HepG2 (cell line): ENCODE data around the gene C19orf85. TPM values are rescaled to one million over a fixed set of nuclear protein-coding genes. Genes with fewer than 3 reads are reported as not detected.

Experiments
- ATAC-seq: fragments of 200-7000 bp; cut with Tn5 transposase; 3 replicates; pipeline ENCODE4 v1.9.1; 2020; ENCODE audit warnings: mild to moderate bottlenecking, moderate library complexity
- BruUV-seq: library from RNA; stranded (reverse); fragments of 400-500 nt; replicated peaks from 2 replicates; lab custom pipeline; 2021; lab: Mats Ljungman, UMichigan
- CTCF ChIA-PET: fragments of 300-600 bp; formaldehyde crosslinking; extraction: SDS; loops from one replicate; lab custom pipeline; 2021; ENCODE audit warnings: low total read pairs, inconsistent platforms, low intra/inter-chr PET ratio; lab: Yijun Ruan, JAX
- POLR2A ChIA-PET: fragments of 350-600 bp; sonication (Branson Sonifier 250); formaldehyde crosslinking; loops from one replicate; lab custom pipeline; 2020; ENCODE audit warnings: antibody characterized with exemption, inconsistent platforms; lab: Yijun Ruan, JAX
- DNase-seq: peaks from one replicate; pipeline ENCODE4 v3.0.0-alpha.2; 2015; ENCODE audit warnings: low spot score
- FAIRE-seq: peaks from 3 replicates; lab custom pipeline; 2011; peaks lifted over from hg19 to GRCh38; lab: Jason Lieb, UNC
- H2AFZ ChIP-seq: one replicate; pipeline ENCODE4 v1.6.1; 2011; ENCODE audit warnings: low read length, inconsistent platforms
- H3K27ac ChIP-seq: fragments of 300-600 bp; 3 replicates; pipeline ENCODE4 v1.8.0; 2011; ENCODE audit warnings: mixed run types, mild to moderate bottlenecking, mixed read lengths, low read length, inconsistent platforms; ENCODE audit not compliant: insufficient read depth; ENCODE audit errors: extremely low read length
- H3K27me3 ChIP-seq, 2 experiments: fragments of 200-600 bp in 1 of 2; 2 replicates in 1 of 2; 3 replicates in 1 of 2; pipeline versions ENCODE4 v1.6.0 to v1.8.0; 2011; ENCODE audit warnings: low read length in 2 of 2, mild to moderate bottlenecking in 2 of 2, moderate library complexity in 2 of 2, inconsistent platforms in 1 of 2; ENCODE audit not compliant: insufficient read depth in 2 of 2, control insufficient read depth in 1 of 2
- H3K36me3 ChIP-seq, 2 experiments: fragments of 200-600 bp in 1 of 2; replicated peaks in 1 of 2; 2 replicates in 1 of 2; 3 replicates in 1 of 2; pipeline versions ENCODE4 v1.5.1 to v1.8.0; 2011; ENCODE audit warnings: low read length in 2 of 2, inconsistent platforms in 1 of 2; ENCODE audit not compliant: insufficient read depth in 2 of 2, control insufficient read depth in 1 of 2
- H3K4me1 ChIP-seq: 2 replicates; pipeline ENCODE4 v1.5.1; 2012; ENCODE audit warnings: low read length, inconsistent platforms; ENCODE audit not compliant: insufficient read depth
- H3K4me2 ChIP-seq: 2 replicates; pipeline ENCODE4 v1.6.0; 2011; ENCODE audit warnings: low read depth, low read length, inconsistent platforms
- H3K4me3 ChIP-seq, 3 experiments: fragments of 200-600 bp in 1 of 3; sonication (generic), shearing (Covaris generic) in 1 of 3; replicated peaks in 1 of 3; 2 replicates each; pipeline ENCODE4 v1.5.1; 2011 to 2016; ENCODE audit warnings: low read length in 3 of 3, inconsistent platforms in 2 of 3, low read depth in 2 of 3, mild to moderate bottlenecking in 2 of 3, control low read depth in 1 of 3, mixed read lengths in 1 of 3; ENCODE audit not compliant: insufficient read depth in 1 of 3
- H3K79me2 ChIP-seq: one replicate; pipeline ENCODE4 v1.6.1; 2011; ENCODE audit warnings: low read length, inconsistent platforms; ENCODE audit not compliant: insufficient read depth
- H3K9ac ChIP-seq: 2 replicates; pipeline ENCODE4 v1.6.0; 2011; ENCODE audit warnings: mild to moderate bottlenecking, low read depth, low read length, inconsistent platforms; ENCODE audit not compliant: insufficient read depth
- H3K9me3 ChIP-seq: 2 replicates; pipeline ENCODE4 v1.5.1; 2012; ENCODE audit warnings: mild to moderate bottlenecking, low read length
- H4K20me1 ChIP-seq: 2 replicates; pipeline ENCODE4 v1.6.0; 2011; ENCODE audit warnings: inconsistent platforms, mild to moderate bottlenecking, low read length, moderate library complexity; ENCODE audit not compliant: insufficient read depth
- HNRNPL ChIP-seq: fragments of 200-400 bp; formaldehyde crosslinking; IDR thresholded peaks from 2 replicates; pipeline ENCODE4 v1.6.1; 2017; ENCODE audit warnings: mild to moderate bottlenecking, low read depth, low read length
- HOXA3 ChIP-seq: sonication (generic); formaldehyde crosslinking; IDR thresholded peaks from 2 replicates; pipeline ENCODE4 v1.5.0; 2020; ENCODE audit warnings: missing genetic modification reagents
- TFE3 ChIP-seq: IDR thresholded peaks from 2 replicates; pipeline ENCODE4 v1.6.1; 2016
- ZNF646 ChIP-seq: sonication (generic); formaldehyde crosslinking; IDR thresholded peaks from 2 replicates; pipeline ENCODE4 v1.9.0; 2021; ENCODE audit warnings: mild to moderate bottlenecking, missing genetic modification reagents
- WGBS: methylation state at CpG from one replicate; pipeline ENCODE4 v1.1.6; 2017; ENCODE audit warnings: low lambda C conversion rate; 5-methylcytosine and 5-hydroxymethylcytosine counted together
- in situ Hi-C: cut with HindIII; loops from 2 replicates; pipeline ENCODE4 v1.10.0; 2017; ENCODE audit warnings: low pct_unique_long_range_greater_than_20kb; ENCODE audit not compliant: extremely low pct_ligation_motif_present
- intact Hi-C: fragments of 100-400 bp; cut with micrococcal nuclease; formaldehyde crosslinking; loops from one replicate; pipeline ENCODE4 v1.10.0; 2022; ENCODE audit not compliant: unreplicated experiment
- polyA plus RNA-seq, 8 experiments: library from polyadenylated mRNA; depleted of rRNA in 3 of 8; stranded (reverse) in 7 of 8; unstranded in 1 of 8; fragments of >200 nt; fragmentation: Illumina TruSeq in 4 of 8; extraction: Trizol in 4 of 8; gene quantifications; 2 replicates each; pipeline versions ENCODE4 v1.2.1 to v1.2.3, GENCODE V29; 2011 to 2016; ENCODE audit warnings: low read depth in 4 of 8, missing spikeins in 1 of 8, mixed read lengths in 1 of 8; ENCODE audit not compliant: insufficient read depth in 1 of 8
- total RNA-seq, 5 experiments: library from RNA; depleted of rRNA; stranded (reverse); fragments of >200 nt; fragmentation: Illumina TruSeq; extraction: Trizol; gene quantifications; 2 replicates each; pipeline ENCODE4 v1.2.3, GENCODE V29; 2016; ENCODE audit warnings: low read depth in 1 of 5

The C19orf85 gene
- total and polyA plus RNA-seq, 2 of the 13 experiments (the other 11 are each of a cell fraction or from before 2014, with no cell fraction given), result not detected

- POLR2A ChIA-PET, result no interaction called here
- CTCF ChIA-PET, result no interaction called here
- Histone ChIP-seq H3K36me3 (no peaks in the 10 kb centered on the region), H3K4me2 (no peak overlapping the region), H3K9ac (no peak overlapping the region), H3K4me1 (no peaks in the 10 kb centered on the region), H3K4me3 (no peak overlapping the region), H4K20me1 (no peaks in the 10 kb centered on the region), H3K79me2 (no peaks in the 10 kb centered on the region), H3K27me3 (peaks cover under 1 to 2% of the 10 kb centered on the region in 2 experiments; a peak in 2 of 5 replicates), H3K27ac (no peak overlapping the region), H2AFZ (no peak overlapping the region), H3K9me3 (no peaks in the 10 kb centered on the region)
- 58% methylated on average over 4 of the region's 4 CpGs for WGBS
- no peak for ATAC-seq
- intact Hi-C loops (no loop called here), in situ Hi-C loops (no loop called here)
- peak; percentile 68 for FAIRE-seq
- BruUV-seq, result no TSS peak
- TF ChIP-seq HNRNPL, result 0 out of 2 replicates have a peak, but pooled peaks have one; percentile 29
- TF ChIP-seq TFE3, result no peak
- peak; percentile 91 for TF ChIP-seq ZNF646 (CRISPR knock-in tag)
- TF ChIP-seq HOXA3 (CRISPR knock-in tag), result no peak
- TF ChIP-seq, all 625 proteins: peak for 2
- DNase-seq, result no peak
These were observed 29.5 kb downstream of the C19orf85 start for GRCh38 chr19:55435020-55435419.
